Measurements from ENCODE around the gene OTUB2.

OTUB2 gene

DNA sequence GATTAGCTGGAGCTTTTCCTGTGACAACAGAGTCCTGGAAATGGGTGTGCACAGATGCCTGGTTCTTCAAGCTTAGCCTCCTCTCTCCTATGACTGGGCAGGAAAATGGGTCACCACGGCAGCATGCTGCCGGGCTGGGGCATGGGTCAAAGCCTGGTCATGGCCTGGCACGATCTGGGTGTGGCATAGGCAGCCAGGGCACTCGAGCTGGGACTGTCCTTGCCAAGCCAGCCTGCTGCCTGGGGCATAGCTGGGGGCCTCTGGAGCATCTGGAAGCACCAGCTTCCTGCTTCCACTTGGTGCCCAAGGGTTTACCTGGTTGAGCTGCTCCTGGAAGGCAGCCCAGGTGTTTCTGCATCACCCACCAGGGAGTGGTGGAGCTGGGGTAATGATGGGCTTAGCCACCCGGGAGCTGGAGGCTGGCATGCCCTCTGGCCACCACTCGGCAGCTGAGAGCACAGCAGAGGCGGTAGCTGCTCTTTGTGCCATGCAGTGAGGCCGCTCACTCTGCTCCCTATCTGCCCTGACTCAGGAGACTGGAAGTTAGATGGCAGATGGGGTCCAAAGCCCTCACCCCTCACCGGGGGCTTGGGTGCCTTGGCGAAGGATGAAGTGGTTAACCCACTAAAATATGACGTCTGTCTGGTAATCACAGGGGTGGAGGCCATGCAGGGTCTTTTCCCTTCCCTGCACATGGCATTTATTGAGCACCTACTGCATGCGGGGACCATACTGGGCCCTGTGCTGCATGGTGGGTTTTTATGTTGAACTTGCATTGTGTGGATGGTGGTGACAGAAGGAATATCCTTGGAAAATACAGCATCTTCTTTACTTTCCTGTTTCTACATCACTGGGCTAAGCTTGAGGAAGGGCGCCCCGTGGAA is 1.7 kb downstream of the OTUB2 start:
- peak; percentile 9; the same call in 2 of the 3 replicates for ATAC-seq (ENCODE audit: low read depth)
- no peak for DNase-seq (ENCODE audit: low spot score)
- no peak for TF ChIP-seq CTCF (IDR thresholded peaks at IDR 0.05; ENCODE audit: poor library complexity, severe bottlenecking)
- H3K4me3 ChIP-seq (ENCODE audit: severe bottlenecking): no peak overlapping the region
- no peaks in the 10 kb centered on the region for H3K9me3 ChIP-seq (ENCODE audit: severe bottlenecking)
- no peaks in the 10 kb centered on the region for H3K36me3 ChIP-seq (ENCODE audit: low read depth)
- no peaks in the 10 kb centered on the region for H3K27me3 ChIP-seq (ENCODE audit: insufficient read depth, poor library complexity, severe bottlenecking)
- H3K4me1 ChIP-seq (ENCODE audit: insufficient read depth, poor library complexity, severe bottlenecking): peaks cover 20% of the 10 kb centered on the region
- H3K27ac ChIP-seq (ENCODE audit: poor library complexity, severe bottlenecking): peak overlapping the region; percentile 9

DNA sequence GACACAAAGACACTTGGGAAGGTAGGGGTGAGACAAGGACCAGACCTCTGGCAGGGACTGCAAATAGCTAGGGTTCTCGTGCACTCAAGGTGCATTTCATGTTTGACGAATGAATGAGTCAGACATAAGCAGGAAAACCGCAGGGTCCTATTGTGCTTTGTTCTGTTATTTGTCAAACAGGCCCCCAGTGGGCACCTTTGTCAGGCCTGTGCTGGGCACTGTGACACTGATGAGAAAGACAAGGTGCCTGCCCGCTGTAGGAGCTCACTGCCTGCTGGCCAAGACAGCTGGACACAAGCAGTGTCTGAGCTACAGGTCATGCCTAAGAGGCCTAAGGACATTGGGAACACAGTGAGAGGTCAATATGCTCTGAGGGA is 2.3 kb downstream of the OTUB2 start:
- H3K4me3 ChIP-seq (ENCODE audit: severe bottlenecking): no peak overlapping the region
- peak overlapping the region; percentile 9 for H3K27ac ChIP-seq (ENCODE audit: poor library complexity, severe bottlenecking)
- H3K4me1 ChIP-seq (ENCODE audit: insufficient read depth, poor library complexity, severe bottlenecking): peaks cover 20% of the 10 kb centered on the region
- H3K27me3 ChIP-seq (ENCODE audit: insufficient read depth, poor library complexity, severe bottlenecking): no peaks in the 10 kb centered on the region
- ATAC-seq (ENCODE audit: low read depth) (peak; percentile 44), DNase-seq (ENCODE audit: low spot score) (no peak)
- TF ChIP-seq CTCF (IDR thresholded peaks at IDR 0.05; ENCODE audit: poor library complexity, severe bottlenecking): no peak
- H3K36me3 ChIP-seq (ENCODE audit: low read depth): no peaks in the 10 kb centered on the region
- no peaks in the 10 kb centered on the region for H3K9me3 ChIP-seq (ENCODE audit: severe bottlenecking)

DNA sequence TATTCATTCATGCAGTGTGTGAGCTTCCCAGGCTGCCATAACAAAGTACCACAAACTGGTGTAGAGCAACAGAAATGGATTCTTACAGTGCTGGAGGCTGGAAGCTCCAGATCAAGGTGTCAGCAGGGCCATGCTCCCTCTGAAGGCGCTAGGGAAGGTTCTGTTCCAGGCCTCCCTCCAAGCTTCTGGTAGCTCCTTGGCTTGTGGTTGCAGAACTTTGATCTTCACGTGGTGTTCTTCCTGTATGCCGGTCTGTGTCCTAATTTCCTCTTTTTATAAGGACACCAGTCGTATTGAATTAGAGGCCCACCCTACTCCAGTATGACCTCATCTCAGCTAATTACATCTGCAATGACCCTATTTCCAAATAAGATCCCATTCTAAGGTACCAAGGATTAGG is 3.1 kb downstream of the OTUB2 start:
- no peak for TF ChIP-seq CTCF (IDR thresholded peaks at IDR 0.05; ENCODE audit: poor library complexity, severe bottlenecking)
- DNase-seq (ENCODE audit: low spot score) (no peak), ATAC-seq (ENCODE audit: low read depth) (no peak)
- no peaks in the 10 kb centered on the region for H3K36me3 ChIP-seq (ENCODE audit: low read depth)
- no peaks in the 10 kb centered on the region for H3K27me3 ChIP-seq (ENCODE audit: insufficient read depth, poor library complexity, severe bottlenecking)
- peaks cover 20% of the 10 kb centered on the region for H3K4me1 ChIP-seq (ENCODE audit: insufficient read depth, poor library complexity, severe bottlenecking)
- H3K4me3 ChIP-seq (ENCODE audit: severe bottlenecking): no peak overlapping the region
- no peak overlapping the region for H3K27ac ChIP-seq (ENCODE audit: poor library complexity, severe bottlenecking)
- no peaks in the 10 kb centered on the region for H3K9me3 ChIP-seq (ENCODE audit: severe bottlenecking)

DNA sequence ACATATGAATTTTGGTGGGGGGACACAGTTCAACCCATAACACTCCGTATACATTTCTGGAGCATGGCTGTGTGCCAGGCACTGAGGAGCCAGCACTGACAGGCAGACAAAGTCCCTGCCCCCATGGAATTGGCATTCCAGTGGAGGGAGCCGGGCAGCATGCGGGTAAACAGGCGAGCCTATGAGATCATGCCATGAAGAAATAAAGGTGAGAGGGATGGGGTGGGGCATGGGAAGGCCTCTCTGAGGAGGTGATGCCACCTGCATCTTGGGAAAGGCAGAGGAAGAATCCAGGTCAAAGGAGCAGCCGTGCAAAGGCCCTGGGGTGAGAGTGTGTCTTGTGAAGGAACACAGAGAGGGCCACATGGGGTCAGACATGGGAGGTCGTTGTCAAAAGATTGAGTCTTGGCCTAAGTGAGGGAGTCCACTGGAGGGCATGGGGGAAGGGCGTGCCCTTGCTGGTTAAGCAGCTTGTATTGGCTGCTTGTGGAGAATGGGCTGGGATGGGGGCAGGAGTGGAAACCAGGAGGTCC is 3.6 kb downstream of the OTUB2 start:
- no peak for ATAC-seq (ENCODE audit: low read depth)

More for the DNA sequence above, 3.6 kb downstream of the OTUB2 start:
- H3K27me3 ChIP-seq (ENCODE audit: insufficient read depth, poor library complexity, severe bottlenecking): no peaks in the 10 kb centered on the region
- DNase-seq (ENCODE audit: low spot score): no peak
- no peak for TF ChIP-seq CTCF (IDR thresholded peaks at IDR 0.05; ENCODE audit: poor library complexity, severe bottlenecking)
- no peaks in the 10 kb centered on the region for H3K36me3 ChIP-seq (ENCODE audit: low read depth)
- H3K27ac ChIP-seq (ENCODE audit: poor library complexity, severe bottlenecking): no peak overlapping the region
- no peaks in the 10 kb centered on the region for H3K9me3 ChIP-seq (ENCODE audit: severe bottlenecking)
- peaks cover 20% of the 10 kb centered on the region for H3K4me1 ChIP-seq (ENCODE audit: insufficient read depth, poor library complexity, severe bottlenecking)
- H3K4me3 ChIP-seq (ENCODE audit: severe bottlenecking): no peak overlapping the region

All from RWPE2 (cell line).